HG02798 (cell line): ENCODE measurements around the gene CBL.
"Not testable (repeated sequence)": the region's sequence is repeated elsewhere in the genome, so short reads cannot be mapped to it uniquely, and the experiment has no call there.

Source experiments
- ATAC-seq: cut with Tn5 transposase; IDR thresholded peaks from one replicate; pipeline ENCODE4 v1.9.1; 2021; ENCODE audit warnings: mild to moderate bottlenecking; ENCODE audit not compliant: unreplicated experiment, poor library complexity

The CBL gene

GRCh38 chr11:119206511-119207414, 624 bp downstream of the CBL start:
- peak; percentile 13 for ATAC-seq

DNA sequence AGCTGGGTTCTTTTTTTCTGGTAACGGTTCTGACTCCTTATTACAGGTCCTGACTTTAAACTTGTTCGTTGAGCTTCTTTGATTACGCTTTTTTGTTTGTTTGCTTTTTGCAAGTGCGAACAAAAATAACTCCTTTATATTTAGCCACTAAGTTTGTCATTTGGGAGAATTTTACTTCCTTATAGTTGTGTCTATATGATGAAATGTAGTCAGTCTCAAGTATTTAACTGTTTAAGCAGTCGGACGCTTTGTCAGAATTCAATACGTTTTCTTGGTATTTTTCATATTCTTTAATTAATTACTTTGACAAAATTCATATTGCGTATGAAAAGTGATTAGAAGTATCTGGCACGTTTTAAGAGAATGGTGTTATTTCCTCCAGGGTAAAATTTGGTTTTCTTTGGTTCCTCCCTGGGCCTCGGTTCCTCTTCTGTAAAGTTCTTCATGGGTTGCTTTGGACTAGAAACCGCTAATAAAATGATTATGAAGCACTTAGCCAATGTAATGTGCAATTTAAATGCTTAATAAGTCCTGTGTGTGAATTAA, 1.3 kb downstream of the CBL start:
- no peak for ATAC-seq

GRCh38 chr11:119209186-119209585, 3.0 kb downstream of the CBL start:
- no peak for ATAC-seq

GRCh38 chr11:119210050-119210449, 3.9 kb downstream of the CBL start:
- ATAC-seq, result no peak

DNA sequence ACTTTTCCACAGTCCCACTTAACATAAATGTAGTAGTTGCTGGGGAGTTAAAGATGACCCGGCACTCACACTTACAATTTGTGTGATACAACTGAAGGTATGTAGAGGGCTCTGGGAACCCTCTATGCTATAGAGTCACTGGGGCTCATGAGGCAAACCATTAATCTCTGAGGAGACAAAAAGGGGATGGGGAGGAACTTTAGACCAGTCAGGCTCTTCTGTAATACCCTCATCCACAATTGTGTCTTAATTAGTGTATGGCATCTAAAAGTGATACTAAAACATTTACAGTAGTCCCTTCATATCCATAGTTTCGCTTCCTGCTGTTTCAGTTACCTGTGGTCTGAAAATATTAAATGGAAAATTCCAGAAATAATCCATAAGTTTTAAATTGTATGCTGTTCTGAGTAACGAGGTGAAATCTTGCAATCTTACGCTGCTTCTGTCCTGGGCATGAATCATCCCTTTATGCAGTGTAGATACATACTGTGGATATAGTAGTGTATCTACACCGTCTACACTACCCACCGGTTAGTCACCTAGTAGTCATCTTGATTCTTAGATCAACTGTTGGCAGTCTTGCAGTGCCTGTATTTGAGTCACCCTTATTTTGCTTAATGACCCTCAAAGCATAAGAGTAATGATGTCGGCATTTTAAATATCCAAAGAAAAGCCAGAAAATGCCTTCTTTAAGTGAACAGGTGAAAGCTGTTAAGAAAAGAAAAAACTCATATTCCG, 12.2 kb downstream of the CBL start:
- ATAC-seq, result no peak

- ATAC-seq, result no peak
These were observed 16.2 kb downstream of the CBL start for GRCh38 chr11:119222308-119222707.

GRCh38 chr11:119222891-119223290, 16.8 kb downstream of the CBL start:
- no peak for ATAC-seq

DNA sequence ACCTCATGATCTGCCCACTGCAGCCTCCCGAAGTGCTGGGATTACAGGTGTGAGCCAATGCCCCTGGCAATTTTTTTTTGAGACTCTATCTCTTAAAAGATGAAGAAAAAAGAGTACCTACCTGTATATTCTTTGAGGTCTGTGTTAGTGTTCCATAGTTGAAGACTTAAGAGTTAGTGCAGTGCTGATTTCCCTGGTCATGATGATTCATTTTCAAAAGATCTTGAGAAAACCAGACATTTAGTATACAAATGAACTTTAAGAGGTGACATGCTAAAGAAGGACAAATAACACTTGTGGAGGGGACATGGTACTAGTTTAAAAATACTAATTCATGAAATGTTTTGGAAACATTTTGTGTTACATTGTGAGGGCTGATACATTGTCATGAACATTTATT, 17.7 kb downstream of the CBL start:
- ATAC-seq, result no peak

DNA sequence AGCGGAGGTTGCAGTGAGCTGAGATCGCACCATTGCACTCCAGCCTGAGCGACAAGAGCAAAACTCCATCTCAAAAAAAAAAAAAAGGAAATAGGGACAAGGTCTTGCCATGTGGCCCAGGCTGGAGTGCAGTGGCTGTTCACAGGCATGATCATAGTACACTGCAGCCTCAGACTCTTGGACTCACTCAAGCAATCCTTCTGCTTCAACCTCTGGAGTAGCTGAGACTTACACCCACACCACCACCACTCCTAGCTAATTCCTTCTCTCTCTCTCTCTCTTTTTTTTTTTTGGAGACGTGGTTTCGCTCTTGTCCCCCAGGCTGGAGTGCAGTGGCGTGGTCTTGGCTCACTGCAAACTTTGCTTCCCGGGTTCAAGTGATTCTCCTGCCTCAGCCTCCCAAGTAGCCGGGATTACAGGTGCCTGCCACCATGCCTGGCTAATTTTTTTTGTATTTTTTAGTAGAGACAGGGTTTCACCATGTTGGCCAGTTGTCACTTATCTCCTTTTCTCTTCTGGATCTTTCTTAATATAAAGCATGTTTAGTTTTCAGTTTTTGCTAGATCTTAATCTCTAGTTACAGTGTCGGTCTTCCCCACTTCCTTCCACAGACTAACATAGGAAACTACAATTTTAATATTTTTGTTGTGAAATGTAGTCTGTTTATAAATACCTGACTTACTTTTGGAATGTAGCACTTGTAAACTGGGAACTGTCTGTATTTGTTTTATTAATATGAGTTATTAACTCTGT, 22.6 kb downstream of the CBL start:
- not testable (repeated sequence) for ATAC-seq

- no peak for ATAC-seq
These were observed 23.1 kb downstream of the CBL start for GRCh38 chr11:119229288-119229672.

DNA sequence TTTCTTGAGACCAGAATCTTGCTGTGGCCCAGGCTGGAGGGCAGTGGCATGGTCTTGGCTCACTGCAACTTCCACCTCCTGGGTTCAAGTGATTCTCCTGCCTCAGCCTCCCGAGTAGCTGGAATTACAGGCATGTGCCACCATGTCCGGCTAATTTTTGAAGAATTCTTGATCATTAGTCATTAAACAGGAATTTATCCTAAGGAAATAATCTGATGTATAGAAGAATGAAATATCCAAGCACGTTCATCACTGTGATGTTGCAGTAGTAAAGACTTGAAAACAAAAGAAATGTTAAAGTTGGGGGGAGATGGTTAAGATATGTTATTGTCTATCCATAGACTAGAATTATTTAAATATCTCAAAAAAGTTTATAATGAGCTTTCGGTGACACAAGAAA, 23.6 kb downstream of the CBL start:
- ATAC-seq, result no peak

DNA sequence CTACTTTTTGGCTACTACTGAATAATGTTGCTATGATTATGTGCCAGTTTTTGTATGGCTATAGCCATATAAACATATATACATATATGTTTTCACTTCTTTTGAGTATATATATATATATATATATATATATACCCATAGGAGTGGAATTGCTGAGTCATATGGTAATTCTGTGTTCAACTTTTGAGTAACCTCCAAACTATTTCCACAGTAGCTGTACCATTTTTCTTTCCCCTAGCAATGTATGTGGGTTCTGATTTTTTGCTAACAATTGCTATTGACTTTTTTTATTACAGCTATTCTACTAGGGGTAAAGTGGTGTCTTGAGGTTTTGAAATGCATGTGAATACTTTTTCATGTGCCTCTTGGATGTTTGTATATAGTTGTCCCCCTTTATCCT, 30.4 kb downstream of the CBL start:
- ATAC-seq, result no peak

- no peak for ATAC-seq
These were observed 30.8 kb downstream of the CBL start for GRCh38 chr11:119236891-119237290.

DNA sequence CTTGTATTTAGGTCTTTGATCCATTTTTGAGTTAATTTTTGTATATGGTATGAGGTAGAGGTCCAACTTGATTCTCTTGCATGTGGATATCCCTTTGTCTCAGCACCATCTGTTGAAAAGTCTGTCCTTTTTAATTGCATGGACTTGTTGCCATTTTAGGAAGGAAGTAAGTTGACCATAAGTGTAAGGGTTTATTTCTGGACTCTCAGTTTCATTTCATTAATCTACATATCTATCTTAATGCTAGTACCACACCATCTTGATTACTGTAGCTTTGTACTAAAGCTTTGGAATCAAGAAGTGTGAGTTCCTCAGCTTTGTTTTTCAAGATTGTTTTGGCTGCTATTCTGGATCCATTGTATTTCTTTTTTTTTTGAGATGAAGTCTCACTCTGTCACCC, 31.4 kb downstream of the CBL start:
- ATAC-seq, result no peak

DNA sequence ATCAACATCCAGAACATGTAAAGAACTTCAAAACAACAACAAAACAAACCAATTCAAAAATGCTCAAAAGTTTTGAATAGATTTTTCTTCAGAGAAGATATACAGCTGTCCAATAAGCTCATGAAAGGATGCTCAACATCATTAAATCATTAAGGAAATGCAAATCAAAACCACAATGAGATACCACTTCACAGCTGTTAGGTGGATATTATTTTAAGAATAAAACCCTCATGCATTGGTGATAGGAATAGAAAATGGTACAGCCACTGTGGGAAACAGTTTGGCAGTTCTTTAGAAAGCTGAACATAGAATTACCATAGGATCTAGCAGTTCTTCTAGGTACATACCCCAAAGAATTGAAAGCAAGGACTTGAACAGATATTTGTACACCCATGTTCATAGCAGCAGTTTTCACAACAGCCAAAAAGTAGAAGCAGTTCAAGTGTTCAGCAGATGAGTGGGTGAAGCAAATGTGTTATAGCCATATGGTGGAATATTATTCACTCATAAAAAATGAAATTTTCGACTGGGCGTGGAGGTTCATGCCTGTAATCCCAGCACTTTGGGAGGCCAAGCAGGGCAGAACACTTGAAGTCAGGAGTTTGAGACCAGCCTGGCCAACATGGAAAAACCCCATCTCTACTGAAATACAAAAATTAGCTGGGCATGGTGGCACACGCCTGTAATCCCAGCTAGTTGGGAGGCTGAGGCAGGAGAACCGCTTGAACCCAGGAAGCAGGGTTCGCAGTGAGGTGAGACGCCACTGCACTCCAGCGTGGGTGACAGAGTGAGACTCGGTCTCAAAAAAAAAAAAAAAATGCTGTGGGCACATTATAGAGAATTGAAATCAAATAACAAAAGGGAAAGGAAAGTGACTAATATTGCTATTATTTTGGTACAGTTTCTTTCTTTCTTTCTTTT, 42.9 kb downstream of the CBL start:
- ATAC-seq, result no peak

GRCh38 chr11:119249671-119250010, 43.5 kb downstream of the CBL start:
- no peak for ATAC-seq

- ATAC-seq, result no peak
These were observed 45.0 kb downstream of the CBL start for GRCh38 chr11:119251114-119251513.

DNA sequence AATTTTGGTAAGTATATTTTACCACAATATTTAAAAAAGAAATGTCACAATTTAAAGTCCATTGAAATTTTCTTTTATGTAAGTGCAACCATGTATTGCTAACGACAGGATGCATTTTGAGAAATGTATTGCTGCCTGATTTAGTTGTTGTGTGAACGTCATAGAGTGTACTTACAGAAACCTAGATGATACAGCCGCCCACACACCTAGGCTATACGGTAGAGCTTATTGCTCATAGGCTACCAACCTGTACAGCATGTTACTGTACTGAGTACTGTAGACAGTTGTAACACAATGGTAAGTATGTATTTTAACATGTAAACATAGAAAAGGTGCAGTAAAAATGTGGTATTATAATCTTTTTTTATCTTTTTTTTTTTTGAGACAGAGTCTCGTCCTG, 48.1 kb downstream of the CBL start:
- no peak for ATAC-seq

DNA sequence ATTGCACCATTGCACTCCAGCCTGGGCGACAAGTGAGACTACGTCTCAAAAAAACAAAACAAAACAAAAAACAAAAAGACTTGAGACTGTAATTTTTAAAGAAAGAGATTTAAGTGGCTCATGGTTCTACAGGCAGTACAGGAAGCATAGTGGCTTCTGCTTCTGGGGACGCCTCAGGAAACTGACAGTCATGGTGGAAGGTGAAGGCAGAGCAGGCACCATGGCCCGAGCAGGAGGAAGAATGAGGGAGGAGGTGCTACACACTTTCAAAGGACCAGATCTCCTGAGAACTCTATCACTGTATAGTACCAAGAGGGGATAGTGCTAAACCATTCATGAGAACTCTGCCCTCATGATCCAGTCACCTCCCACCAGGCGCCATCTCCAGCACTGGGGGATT, 52.0 kb downstream of the CBL start:
- ATAC-seq, result no peak

DNA sequence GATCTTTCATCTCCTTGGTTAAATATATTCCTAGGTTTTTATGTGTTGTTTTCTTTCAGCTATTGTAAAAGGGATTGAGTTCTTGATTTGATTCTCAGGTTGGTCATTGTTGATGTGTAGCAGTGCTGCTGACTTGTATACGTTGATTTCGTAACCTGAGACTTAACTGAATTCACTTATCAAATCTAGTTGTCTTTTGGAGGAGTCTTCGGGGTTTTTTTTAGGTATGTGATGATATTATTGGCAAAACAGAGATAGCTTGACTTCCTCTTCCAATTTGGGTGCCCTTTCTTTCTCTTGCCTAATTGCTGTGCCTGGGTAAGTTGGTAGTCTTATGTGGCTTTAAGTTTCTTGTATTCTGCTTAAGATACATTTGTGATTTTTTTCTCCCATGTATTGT, 52.8 kb downstream of the CBL start:
- ATAC-seq, result no peak
